AG04450 (cell line): ENCODE results near the gene TSPYL1. TPM values are rescaled to one million over a fixed set of nuclear protein-coding genes. Genes with fewer than 3 reads are reported as not detected.

ENCODE experiments used
- CTCF ChIA-PET: fragments of 300-600, 350-600 bp; formaldehyde crosslinking; extraction: SDS; loops from one replicate; lab custom pipeline; 2022; ENCODE audit warnings: antibody characterized with exemption, inconsistent platforms; lab: Charles Lee
- POLR2A ChIA-PET: fragments of 350-600 bp; formaldehyde crosslinking; extraction: SDS; loops from one replicate; lab custom pipeline; 2021; ENCODE audit warnings: antibody characterized with exemption, inconsistent platforms; lab: Yijun Ruan, JAX
- DNase-seq: peaks from one replicate; pipeline ENCODE4 v3.0.0-alpha.2; 2011; ENCODE audit warnings: low read depth, low spot score
- H3K27ac ChIP-seq: one replicate; pipeline ENCODE4 v1.5.1; 2012; ENCODE audit warnings: low read depth, low read length, control low read depth
- H3K27me3 ChIP-seq: one replicate; pipeline ENCODE4 v1.6.0; 2012; ENCODE audit warnings: low read length; ENCODE audit not compliant: control insufficient read depth, insufficient read depth
- H3K4me3 ChIP-seq: 2 replicates; pipeline ENCODE4 v1.5.1; 2011; ENCODE audit warnings: mild to moderate bottlenecking, low read depth, low read length, control low read depth
- H3K9me3 ChIP-seq: 2 replicates; pipeline ENCODE4 v1.5.1; 2012; ENCODE audit warnings: low read length; ENCODE audit not compliant: control insufficient read depth, insufficient read depth
- CTCF ChIP-seq: IDR thresholded peaks from 2 replicates; pipeline ENCODE4 v1.5.1; 2011; ENCODE audit warnings: low read depth, low read length, control low read depth, inconsistent platforms
- polyA plus RNA-seq: library from polyadenylated mRNA; depleted of rRNA; stranded (reverse); fragments of >200 nt; gene quantifications from 2 replicates; pipeline ENCODE4 v1.2.3, GENCODE V29; 2011

TSPYL1 gene
- polyA plus RNA-seq, 1 experiment, result 71.9 TPM

- no peaks in the 10 kb centered on the region for H3K27me3 ChIP-seq
- TF ChIP-seq CTCF, result no peak
- no peak overlapping the region for H3K4me3 ChIP-seq
- ChIA-PET CTCF (interaction anchor here (0.6 to 5.5 kb wide), 77 partner anchors 9 to 578 kb away, joined by 3 to 160 read pairs (median 5); partner anchors contain the start of genes CALHM4, CALHM5, RSPH4A and RWDD1), POLR2A (interaction anchor here (1.1 to 1.5 kb wide), 4 partner anchors 11 to 303 kb away, joined by 3 to 4 read pairs (median 3); partner anchors contain the start of genes RWDD1, TSPYL1 and TSPYL4)
- no peak for DNase-seq
- no peak overlapping the region for H3K27ac ChIP-seq
- H3K9me3 ChIP-seq, result no peaks in the 10 kb centered on the region; the same call in 1 of the 2 replicates
Measured at GRCh38 chr6:116267836-116268588, 11.7 kb downstream of the TSPYL1 start.

- TF ChIP-seq CTCF, result no peak
- Histone ChIP-seq H3K9me3 (no peaks in the 10 kb centered on the region; the same call in 1 of the 2 replicates), H3K4me3 (no peak overlapping the region), H3K27me3 (no peaks in the 10 kb centered on the region), H3K27ac (no peak overlapping the region)
- ChIA-PET CTCF (interaction anchor here (0.6 to 5.5 kb wide), 19 partner anchors 8 to 330 kb away, joined by 3 to 160 read pairs (median 12); partner anchors contain the start of genes CALHM4, CALHM5, RWDD1 and TSPYL1), POLR2A (no interaction called here)
- no peak for DNase-seq
Measured at GRCh38 chr6:116266803-116267202, 12.9 kb downstream of the TSPYL1 start.

- POLR2A ChIA-PET, result no interaction called here
- no peak overlapping the region for H3K27ac ChIP-seq
- TF ChIP-seq CTCF, result no peak
- H3K9me3 ChIP-seq, result no peaks in the 10 kb centered on the region; the same call in 1 of the 2 replicates
- no peak for DNase-seq
- H3K27me3 ChIP-seq, result no peaks in the 10 kb centered on the region
- H3K4me3 ChIP-seq, result no peak overlapping the region
- CTCF ChIA-PET, result interaction anchor here (0.6 to 1.1 kb wide), 4 partner anchors 13 to 423 kb away, joined by 3 to 7 read pairs (median 4); no protein-coding TSS in a partner anchor
Measured at GRCh38 chr6:116265041-116265829, 14.5 kb downstream of the TSPYL1 start.

GRCh38 chr6:116263353-116263752 is 16.4 kb downstream of the TSPYL1 start:
- ChIA-PET POLR2A (no interaction called here), CTCF (interaction anchor here (1.5 to 2.0 kb wide), 2 partner anchors 46 to 298 kb away, joined by 4 to 8 read pairs; no protein-coding TSS in a partner anchor)
- H3K27ac ChIP-seq, result no peak overlapping the region
- no peaks in the 10 kb centered on the region for H3K27me3 ChIP-seq
- H3K9me3 ChIP-seq, result no peaks in the 10 kb centered on the region; the same call in 1 of the 2 replicates
- no peak overlapping the region for H3K4me3 ChIP-seq
- no peak for TF ChIP-seq CTCF
- DNase-seq, result no peak
